Endodermal cell (in vitro differentiated cells): ENCODE results near the gene MMP7. TPM values are rescaled to one million over a fixed set of nuclear protein-coding genes. Genes with fewer than 3 reads are reported as not detected.

ENCODE experiments used
- DNase-seq: peaks from one replicate; pipeline ENCODE4 v3.0.0-alpha.2; 2017
- H3K27ac ChIP-seq: 2 replicates; pipeline ENCODE4 v1.5.1; 2013; ENCODE audit warnings: mild to moderate bottlenecking, low read depth, low read length, moderate library complexity
- H3K27me3 ChIP-seq: 2 replicates; pipeline ENCODE4 v1.6.1; 2013; ENCODE audit warnings: mild to moderate bottlenecking, low read length, moderate library complexity; ENCODE audit not compliant: insufficient read depth, control insufficient read depth, poor library complexity, severe bottlenecking
- H3K36me3 ChIP-seq: 2 replicates; pipeline ENCODE4 v1.7.0; 2013; ENCODE audit warnings: mild to moderate bottlenecking, low read length, moderate library complexity; ENCODE audit not compliant: control insufficient read depth, insufficient read depth
- H3K4me1 ChIP-seq: one replicate; pipeline ENCODE4 v1.7.0; 2013; ENCODE audit warnings: low read length; ENCODE audit not compliant: control insufficient read depth, insufficient read depth
- H3K4me3 ChIP-seq: 2 replicates; pipeline ENCODE4 v1.5.1; 2013; ENCODE audit warnings: mild to moderate bottlenecking, low read length, moderate library complexity
- H3K9ac ChIP-seq: 2 replicates; pipeline ENCODE4 v1.6.1; 2013; ENCODE audit warnings: mild to moderate bottlenecking, low read length, moderate library complexity; ENCODE audit not compliant: poor library complexity, severe bottlenecking; ENCODE audit errors: extremely low read depth
- H3K9me3 ChIP-seq: 2 replicates; pipeline ENCODE4 v1.6.1; 2013; ENCODE audit warnings: mild to moderate bottlenecking, low read length, moderate library complexity; ENCODE audit not compliant: control insufficient read depth
- H3K27ac Mint-ChIP-seq: 2 replicates; pipeline ENCODE4 v1.8.0; 2020; ENCODE audit warnings: mixed read lengths
- H3K27me3 Mint-ChIP-seq: 2 replicates; pipeline ENCODE4 v1.8.0; 2021; ENCODE audit warnings: mild to moderate bottlenecking, mixed read lengths; ENCODE audit not compliant: insufficient read depth
- H3K36me3 Mint-ChIP-seq: 2 replicates; pipeline ENCODE4 v1.8.0; 2020; ENCODE audit warnings: low read depth, mixed read lengths
- H3K4me1 Mint-ChIP-seq: 2 replicates; pipeline ENCODE4 v1.8.0; 2020; ENCODE audit warnings: mixed read lengths
- H3K4me3 Mint-ChIP-seq: 2 replicates; pipeline ENCODE4 v1.8.0; 2020; ENCODE audit warnings: mild to moderate bottlenecking, moderate library complexity, mixed read lengths
- H3K9me3 Mint-ChIP-seq: 2 replicates; pipeline ENCODE4 v1.8.0; 2020; ENCODE audit warnings: mild to moderate bottlenecking, mixed read lengths
- CTCF ChIP-seq: fragments of 200-600 bp; sonication (generic); conservative IDR thresholded peaks from 2 replicates; pipeline ENCODE4 v1.5.0; 2021; ENCODE audit warnings: antibody characterized with exemption, mild to moderate bottlenecking
- WGBS, 2 experiments: methylation state at CpG; one replicate each; pipeline versions ENCODE4 v1.1.5 to v1.1.7; 2013; ENCODE audit warnings: missing lambda C conversion rate in 2 of 2, mixed read lengths in 1 of 2; ENCODE audit not compliant: insufficient coverage in 1 of 2, insufficient read length in 1 of 2; 5-methylcytosine and 5-hydroxymethylcytosine counted together
- total RNA-seq, 2 donors: library from RNA; stranded (reverse); fragmentation: NEBNext Ultra II Directional in 1 of 2; extraction: Animal tissue kit (Norgen Biotek cat#: 25700) in 1 of 2; gene quantifications; 2 replicates in 1 of 2; 3 replicates in 1 of 2; pipeline ENCODE4 v1.2.1, GENCODE V29; 2021

MMP7 gene
- total RNA-seq, 2 donors from 2014 or later = not detected

- Histone ChIP-seq H3K27ac (no peak overlapping the region), H3K4me1 (no peaks in the 10 kb centered on the region), H3K4me3 (no peak overlapping the region), H3K36me3 (no peaks in the 10 kb centered on the region), H3K27me3 (no peaks in the 10 kb centered on the region), H3K9me3 (no peaks in the 10 kb centered on the region), H3K9ac (no peak overlapping the region)
- H3K27me3 Mint-ChIP-seq = no peaks in the 10 kb centered on the region
- peak; percentile 76 for TF ChIP-seq CTCF
- DNase-seq = no peak
- no peaks in the 10 kb centered on the region for H3K9me3 Mint-ChIP-seq
- H3K4me3 Mint-ChIP-seq = no peak overlapping the region
- H3K4me1 Mint-ChIP-seq = peaks cover 10% of the 10 kb centered on the region
- H3K27ac Mint-ChIP-seq = no peak overlapping the region
- H3K36me3 Mint-ChIP-seq = no peaks in the 10 kb centered on the region
- WGBS, 2 experiments = 97 to 100% methylated on average over 2 to 3 of the region's 3 CpGs
Measured at GRCh38 chr11:102518296-102519094, 12.1 kb downstream of the MMP7 start.

- 75 to 98% methylated on average over 1 to 3 of the region's 3 CpGs for WGBS, 2 experiments
- no peak for TF ChIP-seq CTCF
Measured at GRCh38 chr11:102517670-102518069, 12.9 kb downstream of the MMP7 start.

GRCh38 chr11:102516179-102516578 lies 14.4 kb downstream of the MMP7 start:
- 92 to 94% methylated on average over 4 of the region's 4 CpGs for WGBS, 2 experiments

More at GRCh38 chr11:102517670-102518069, 12.9 kb downstream of the MMP7 start:
- no peaks in the 10 kb centered on the region for H3K9me3 Mint-ChIP-seq
- H3K27me3 ChIP-seq = no peaks in the 10 kb centered on the region
- no peaks in the 10 kb centered on the region for H3K36me3 Mint-ChIP-seq
- H3K36me3 ChIP-seq = no peaks in the 10 kb centered on the region
- H3K4me1 Mint-ChIP-seq = peaks cover 10% of the 10 kb centered on the region
- no peak overlapping the region for H3K4me3 ChIP-seq
- H3K27ac ChIP-seq = no peak overlapping the region
- no peaks in the 10 kb centered on the region for H3K9me3 ChIP-seq
- no peaks in the 10 kb centered on the region for H3K27me3 Mint-ChIP-seq
- DNase-seq = no peak
- H3K9ac ChIP-seq = no peak overlapping the region
- no peaks in the 10 kb centered on the region for H3K4me1 ChIP-seq
- no peak overlapping the region for H3K4me3 Mint-ChIP-seq
- H3K27ac Mint-ChIP-seq = no peak overlapping the region

More at GRCh38 chr11:102516179-102516578, 14.4 kb downstream of the MMP7 start:
- H3K27me3 Mint-ChIP-seq = no peaks in the 10 kb centered on the region
- no peak overlapping the region for H3K27ac ChIP-seq
- no peaks in the 10 kb centered on the region for H3K27me3 ChIP-seq
- no peak overlapping the region for H3K9ac ChIP-seq
- no peaks in the 10 kb centered on the region for H3K9me3 Mint-ChIP-seq
- no peak overlapping the region for H3K4me3 Mint-ChIP-seq
- H3K4me1 ChIP-seq = no peaks in the 10 kb centered on the region
- no peak overlapping the region for H3K27ac Mint-ChIP-seq
- H3K9me3 ChIP-seq = no peaks in the 10 kb centered on the region
- no peak for DNase-seq
- no peak for TF ChIP-seq CTCF
- no peaks in the 10 kb centered on the region for H3K36me3 ChIP-seq
- H3K4me1 Mint-ChIP-seq = peaks cover 10% of the 10 kb centered on the region
- H3K4me3 ChIP-seq = no peak overlapping the region
- no peaks in the 10 kb centered on the region for H3K36me3 Mint-ChIP-seq
